GM10266 (cell line): Measurements from ENCODE around the gene AP3B2.
A peak's percentile ranks its signal among the peaks of the same experiment; 100 is the strongest.

ENCODE experiments used
- DNase-seq: peaks from one replicate; pipeline ENCODE4 v3.0.0; 2012; ENCODE audit errors: extremely low spot score
- TF ChIP-seq, protein P1 (sequence below): IDR thresholded peaks from 2 replicates; pipeline ENCODE4 v1.5.1; 2012; ENCODE audit warnings: mild to moderate bottlenecking, low read depth; ENCODE audit not compliant: control insufficient read depth, insufficient read depth; ENCODE audit errors: missing control alignments

AP3B2 gene

DNA sequence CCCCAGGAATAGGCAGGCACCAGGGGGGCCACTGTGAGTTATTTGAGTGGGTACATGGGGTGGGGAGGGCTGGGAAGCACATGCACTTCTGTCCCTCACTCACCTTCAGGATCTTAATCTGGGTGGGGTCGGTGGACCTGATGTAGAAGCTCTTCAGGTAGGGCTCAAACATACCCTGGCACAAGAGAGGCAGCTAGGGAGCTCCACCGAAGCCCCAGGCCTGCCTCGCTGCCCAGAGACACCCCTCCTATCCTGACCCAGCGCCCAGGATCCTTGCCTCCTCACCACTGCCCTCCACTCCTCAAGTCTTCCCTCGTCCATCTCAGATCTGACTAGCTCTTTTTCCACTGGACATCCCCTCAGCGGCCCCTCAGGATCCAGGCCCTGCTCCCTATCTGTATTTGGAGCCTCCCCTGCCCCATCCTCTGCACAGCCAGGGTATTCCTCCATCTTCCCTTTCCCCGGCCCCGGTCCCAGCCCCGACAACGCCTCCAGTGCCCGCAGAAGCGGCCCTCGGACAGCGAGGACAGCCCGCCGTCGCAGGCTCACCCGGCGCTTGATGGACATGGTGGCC, 30.0 kb downstream of the AP3B2 start:
- TF ChIP-seq, protein P1, sequence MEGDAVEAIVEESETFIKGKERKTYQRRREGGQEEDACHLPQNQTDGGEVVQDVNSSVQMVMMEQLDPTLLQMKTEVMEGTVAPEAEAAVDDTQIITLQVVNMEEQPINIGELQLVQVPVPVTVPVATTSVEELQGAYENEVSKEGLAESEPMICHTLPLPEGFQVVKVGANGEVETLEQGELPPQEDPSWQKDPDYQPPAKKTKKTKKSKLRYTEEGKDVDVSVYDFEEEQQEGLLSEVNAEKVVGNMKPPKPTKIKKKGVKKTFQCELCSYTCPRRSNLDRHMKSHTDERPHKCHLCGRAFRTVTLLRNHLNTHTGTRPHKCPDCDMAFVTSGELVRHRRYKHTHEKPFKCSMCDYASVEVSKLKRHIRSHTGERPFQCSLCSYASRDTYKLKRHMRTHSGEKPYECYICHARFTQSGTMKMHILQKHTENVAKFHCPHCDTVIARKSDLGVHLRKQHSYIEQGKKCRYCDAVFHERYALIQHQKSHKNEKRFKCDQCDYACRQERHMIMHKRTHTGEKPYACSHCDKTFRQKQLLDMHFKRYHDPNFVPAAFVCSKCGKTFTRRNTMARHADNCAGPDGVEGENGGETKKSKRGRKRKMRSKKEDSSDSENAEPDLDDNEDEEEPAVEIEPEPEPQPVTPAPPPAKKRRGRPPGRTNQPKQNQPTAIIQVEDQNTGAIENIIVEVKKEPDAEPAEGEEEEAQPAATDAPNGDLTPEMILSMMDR = no peak
- DNase-seq = no peak

DNA sequence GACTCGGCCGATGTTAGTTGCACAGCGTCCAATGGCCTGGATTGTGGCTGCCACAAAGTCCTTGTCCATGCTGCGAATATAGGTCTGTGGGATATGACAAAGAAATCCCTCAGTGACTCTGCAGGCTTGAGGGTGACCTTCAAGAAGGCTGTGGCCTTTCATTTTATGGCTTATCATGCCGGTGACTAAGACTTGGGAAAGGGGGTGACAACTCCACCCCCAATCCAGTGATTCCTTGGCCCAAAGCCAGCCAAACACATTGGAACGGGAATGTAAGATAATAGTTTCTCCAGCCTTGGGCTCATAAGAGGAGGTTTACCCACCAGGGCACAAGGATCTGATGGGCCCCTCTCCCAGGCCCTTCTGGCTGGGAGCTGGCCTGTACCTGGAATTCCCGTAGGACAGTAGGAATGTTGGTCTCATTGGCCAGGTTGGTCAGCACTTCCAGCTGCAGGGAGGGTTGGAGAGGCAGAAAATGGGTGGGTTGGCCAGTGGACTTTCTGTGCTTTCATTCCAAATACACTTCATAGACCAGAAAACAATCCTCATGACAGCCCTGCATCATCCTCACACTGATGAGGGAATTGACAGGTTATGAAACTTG, 31.9 kb downstream of the AP3B2 start:
- DNase-seq = no peak
- TF ChIP-seq, protein P1 = no peak

DNA sequence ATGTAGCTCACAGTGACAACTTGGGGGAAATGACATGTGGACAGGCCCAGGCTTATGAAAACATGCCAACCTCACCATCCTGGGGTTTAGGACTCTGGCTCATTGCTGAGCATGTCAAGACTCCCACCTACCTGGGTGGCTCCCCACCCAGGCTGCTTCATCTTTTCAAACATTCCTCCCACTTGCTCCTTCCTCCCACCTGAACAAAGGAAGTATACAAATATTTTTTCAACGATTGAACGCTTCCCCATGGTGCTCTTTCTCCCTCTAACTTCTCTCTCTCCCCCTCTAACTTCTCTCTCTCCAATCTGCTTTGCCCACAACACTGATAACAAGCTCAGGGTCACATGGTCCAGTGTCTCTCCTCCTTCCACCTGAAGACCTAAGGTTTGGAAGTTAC, 34.8 kb downstream of the AP3B2 start:
- DNase-seq = no peak
- TF ChIP-seq, protein P1 = no peak

DNA sequence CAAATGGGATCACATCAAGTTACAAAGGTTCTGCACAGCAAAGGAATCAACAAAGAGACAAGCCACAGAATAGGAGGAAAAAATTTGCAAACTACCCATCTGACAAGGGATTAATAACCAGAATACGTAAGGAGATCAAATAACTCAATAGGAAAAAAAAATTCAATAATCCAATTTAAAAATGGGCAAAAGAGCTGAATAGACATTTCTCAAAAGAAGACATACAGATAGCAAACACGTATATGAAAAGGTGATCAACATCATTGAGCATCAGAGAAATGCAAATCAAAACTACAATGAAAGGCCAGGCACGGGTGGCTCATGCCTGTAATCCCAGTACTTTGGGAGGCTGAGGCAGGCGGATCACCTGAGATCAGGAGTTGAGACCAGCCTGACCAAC, 39.0 kb downstream of the AP3B2 start:
- DNase-seq = no peak
- TF ChIP-seq, protein P1 = no peak

DNA sequence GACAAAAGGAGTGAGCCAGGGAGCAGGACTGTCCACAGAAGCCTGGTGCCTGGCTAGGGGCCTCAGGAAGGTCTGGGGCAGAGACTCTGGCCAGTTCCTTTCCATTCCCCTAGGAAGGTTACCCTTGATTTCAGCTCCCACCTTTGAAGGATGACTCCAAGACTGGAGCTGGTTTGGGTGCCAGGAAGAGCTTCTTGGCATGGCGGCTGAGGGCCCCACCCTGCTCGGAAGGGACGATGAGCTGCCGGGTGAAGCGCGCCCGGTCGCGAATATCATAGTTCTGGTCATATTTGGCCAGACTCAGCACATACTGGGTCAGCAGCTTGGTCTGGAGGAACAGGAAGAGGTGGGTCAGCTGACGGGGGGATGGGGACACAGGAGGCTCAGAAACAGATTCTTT, 43.1 kb downstream of the AP3B2 start:
- DNase-seq = no peak
- TF ChIP-seq, protein P1 = no peak

DNA sequence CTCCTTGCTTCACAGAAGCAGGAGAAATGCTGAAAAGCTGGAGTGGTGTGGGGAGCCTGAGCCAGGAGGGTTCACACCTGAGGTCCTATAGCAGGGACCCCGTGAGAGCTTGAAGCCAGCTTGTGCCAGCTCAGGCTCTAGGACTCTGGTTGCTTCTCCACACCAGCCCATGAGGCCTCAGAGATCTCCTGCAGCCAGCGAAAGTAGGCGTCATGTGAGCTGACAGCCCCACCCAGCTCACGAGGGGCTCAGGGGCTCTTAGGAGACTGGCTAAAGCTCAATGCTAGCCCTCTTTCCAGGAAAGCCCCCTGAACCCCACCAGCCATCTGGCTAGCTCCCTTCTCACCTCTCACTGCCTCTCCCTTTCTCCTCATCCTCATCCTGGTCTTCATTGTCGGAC, 45.7 kb downstream of the AP3B2 start:
- DNase-seq = no peak
- TF ChIP-seq, protein P1 = no peak

DNA sequence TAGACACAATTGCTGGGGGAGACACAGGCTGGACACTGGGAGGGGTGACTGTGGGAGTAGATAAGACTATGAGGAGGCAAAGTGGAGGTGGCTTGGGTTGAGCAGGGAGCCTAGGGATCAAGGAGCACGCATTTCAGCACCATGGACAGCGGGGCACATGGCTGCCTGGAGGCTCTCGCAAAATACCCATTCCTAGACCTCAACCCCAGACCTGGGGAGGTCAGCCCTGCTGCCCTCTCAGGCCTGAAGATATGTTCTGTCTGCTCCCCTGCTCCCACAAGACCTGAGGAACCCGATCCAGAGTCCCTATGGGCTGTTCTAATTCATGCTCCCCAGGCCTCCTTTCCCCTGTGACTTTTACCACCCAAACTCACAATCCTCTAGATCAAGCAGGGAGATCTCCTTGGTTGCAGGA, 46.5 kb downstream of the AP3B2 start:
- peak; percentile 48 for DNase-seq
- TF ChIP-seq, protein P1 = no peak
